ENCODE measurements around the gene PACSIN2.

Gene PACSIN2

DNA sequence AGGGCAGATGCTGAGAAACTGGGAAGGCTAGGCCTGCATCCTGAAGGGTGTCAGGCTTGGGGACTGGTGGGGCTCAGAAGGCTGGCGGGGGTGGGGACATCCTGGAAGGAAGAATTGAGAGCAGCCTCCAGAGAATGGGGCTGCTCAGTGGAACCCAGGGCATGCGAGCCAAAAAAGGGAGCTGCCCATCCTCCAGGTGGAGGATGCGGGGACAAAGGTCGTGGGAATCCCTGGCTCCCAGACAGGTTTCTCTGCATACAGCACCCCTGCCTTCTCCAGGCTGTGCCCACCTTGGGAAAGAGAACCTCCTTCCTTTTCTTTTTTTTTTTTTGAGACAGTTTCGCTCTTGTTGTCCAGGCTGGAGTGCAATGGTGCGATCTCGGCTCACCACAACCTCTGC lies 117.0 kb downstream of the PACSIN2 start:
- TF ChIP-seq, protein P1, sequence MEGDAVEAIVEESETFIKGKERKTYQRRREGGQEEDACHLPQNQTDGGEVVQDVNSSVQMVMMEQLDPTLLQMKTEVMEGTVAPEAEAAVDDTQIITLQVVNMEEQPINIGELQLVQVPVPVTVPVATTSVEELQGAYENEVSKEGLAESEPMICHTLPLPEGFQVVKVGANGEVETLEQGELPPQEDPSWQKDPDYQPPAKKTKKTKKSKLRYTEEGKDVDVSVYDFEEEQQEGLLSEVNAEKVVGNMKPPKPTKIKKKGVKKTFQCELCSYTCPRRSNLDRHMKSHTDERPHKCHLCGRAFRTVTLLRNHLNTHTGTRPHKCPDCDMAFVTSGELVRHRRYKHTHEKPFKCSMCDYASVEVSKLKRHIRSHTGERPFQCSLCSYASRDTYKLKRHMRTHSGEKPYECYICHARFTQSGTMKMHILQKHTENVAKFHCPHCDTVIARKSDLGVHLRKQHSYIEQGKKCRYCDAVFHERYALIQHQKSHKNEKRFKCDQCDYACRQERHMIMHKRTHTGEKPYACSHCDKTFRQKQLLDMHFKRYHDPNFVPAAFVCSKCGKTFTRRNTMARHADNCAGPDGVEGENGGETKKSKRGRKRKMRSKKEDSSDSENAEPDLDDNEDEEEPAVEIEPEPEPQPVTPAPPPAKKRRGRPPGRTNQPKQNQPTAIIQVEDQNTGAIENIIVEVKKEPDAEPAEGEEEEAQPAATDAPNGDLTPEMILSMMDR (IDR thresholded peaks at IDR 0.05; ENCODE audit: low read depth, low read length) = no peak
- no peak overlapping the region for H3K4me3 ChIP-seq (ENCODE audit: low read depth, low read length)

- TF ChIP-seq, protein P1 (IDR thresholded peaks at IDR 0.05; ENCODE audit: low read depth, low read length) = no peak
- no peak overlapping the region for H3K4me3 ChIP-seq (ENCODE audit: low read depth, low read length)
These were observed 119.4 kb downstream of the PACSIN2 start for GRCh38 chr22:42895541-42895981.

- H3K4me3 ChIP-seq (ENCODE audit: low read depth, low read length) = no peak overlapping the region
- TF ChIP-seq, protein P1 (IDR thresholded peaks at IDR 0.05; ENCODE audit: low read depth, low read length) = no peak
These were observed 119.9 kb downstream of the PACSIN2 start for GRCh38 chr22:42895087-42895486.

DNA sequence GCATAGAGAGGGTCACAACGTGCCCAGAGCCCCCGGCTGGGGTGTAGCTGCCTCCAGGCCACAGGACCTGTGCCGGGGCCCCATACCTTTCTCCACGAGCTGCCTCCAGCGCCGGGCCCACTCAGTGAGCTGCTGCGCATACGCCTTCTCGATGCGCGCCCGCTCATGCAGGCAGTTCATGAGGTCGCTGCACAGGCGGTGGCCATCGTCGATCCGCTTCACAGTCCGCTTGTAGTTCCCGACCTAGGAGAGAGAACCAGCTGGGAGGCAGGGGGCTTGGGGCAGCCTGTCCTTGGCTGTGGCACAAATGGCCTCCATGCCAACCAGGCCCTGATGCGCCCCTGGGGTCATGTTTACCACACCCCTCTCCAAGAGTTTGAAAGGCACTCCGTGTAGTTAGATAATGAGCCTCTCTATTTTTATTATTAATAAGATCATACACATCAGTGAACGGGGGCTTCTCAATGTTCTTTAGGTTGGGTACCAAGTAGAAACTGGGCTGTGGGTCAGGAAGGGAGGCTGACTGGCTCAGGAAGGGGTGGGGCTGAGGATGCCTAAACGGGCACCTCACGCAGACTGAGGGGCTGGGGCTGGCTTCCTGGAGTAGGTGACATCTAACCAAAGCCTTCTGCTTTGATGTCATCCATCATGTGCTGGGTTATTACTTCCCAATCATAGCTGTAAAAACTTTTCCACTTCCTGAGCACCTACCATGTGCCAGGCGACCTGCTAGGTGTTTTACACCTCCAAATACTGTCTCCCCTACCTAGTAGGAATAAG lies 121.4 kb downstream of the PACSIN2 start:
- H3K4me3 ChIP-seq (ENCODE audit: low read depth, low read length) = no peak overlapping the region
- TF ChIP-seq, protein P1 (IDR thresholded peaks at IDR 0.05; ENCODE audit: low read depth, low read length) = no peak

DNA sequence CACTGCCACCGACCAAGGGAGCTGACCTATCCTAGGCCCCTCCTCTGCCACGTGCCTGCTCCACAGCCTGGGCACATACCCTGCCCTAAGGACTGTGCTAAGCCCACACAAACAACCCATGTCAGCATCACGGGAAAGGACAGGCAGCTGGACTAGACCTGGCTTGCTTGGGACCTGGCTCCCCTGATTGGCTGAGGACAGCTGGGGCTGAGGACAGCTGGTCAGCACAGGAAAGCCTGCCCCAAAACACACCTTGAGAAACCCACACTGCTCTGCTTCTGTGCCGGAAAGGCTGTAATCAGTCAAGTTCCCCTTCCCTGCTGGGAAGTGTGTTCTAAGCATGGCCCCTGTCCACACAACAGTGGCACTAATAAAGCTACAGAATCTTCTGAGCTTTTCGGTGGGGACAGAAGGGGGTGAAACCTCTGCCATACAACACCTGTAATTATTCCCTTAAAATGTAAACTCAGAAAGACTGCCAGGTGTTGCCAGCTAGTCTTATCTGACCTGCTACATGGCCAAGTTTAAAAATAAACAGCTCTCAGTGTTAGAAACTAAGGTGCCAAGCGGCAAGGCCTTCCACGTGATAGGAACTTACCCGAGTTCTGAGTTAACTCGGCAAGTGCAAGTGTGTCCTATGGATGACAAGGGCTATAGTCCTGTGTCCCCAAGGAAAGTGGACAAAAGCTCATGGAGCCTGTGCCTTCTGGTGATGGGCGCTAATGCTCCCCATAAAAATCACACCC lies 122.2 kb downstream of the PACSIN2 start:
- TF ChIP-seq, protein P1 (IDR thresholded peaks at IDR 0.05; ENCODE audit: low read depth, low read length) = no peak
- no peak overlapping the region for H3K4me3 ChIP-seq (ENCODE audit: low read depth, low read length)

DNA sequence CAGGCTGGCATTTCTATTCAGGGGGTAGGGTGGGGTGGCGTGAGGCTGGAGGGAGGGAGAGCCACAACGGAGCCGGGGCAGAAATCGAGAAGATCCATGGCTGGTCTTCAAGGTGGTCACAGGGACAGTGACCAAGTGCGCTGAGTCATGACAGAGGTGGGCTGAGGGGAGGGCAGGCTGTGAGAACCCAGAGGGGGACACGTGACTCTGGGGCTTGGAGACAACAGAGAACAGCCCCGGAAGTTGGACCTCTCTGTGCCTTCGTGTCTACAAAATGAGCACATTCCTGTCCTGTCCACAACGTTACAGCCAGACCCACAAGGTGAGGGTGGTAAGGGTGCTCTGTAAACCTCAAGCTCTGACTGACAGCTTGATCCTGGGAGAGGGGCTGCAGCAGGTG lies 122.8 kb downstream of the PACSIN2 start:
- H3K4me3 ChIP-seq (ENCODE audit: low read depth, low read length) = no peak overlapping the region
- TF ChIP-seq, protein P1 (IDR thresholded peaks at IDR 0.05; ENCODE audit: low read depth, low read length) = no peak

DNA sequence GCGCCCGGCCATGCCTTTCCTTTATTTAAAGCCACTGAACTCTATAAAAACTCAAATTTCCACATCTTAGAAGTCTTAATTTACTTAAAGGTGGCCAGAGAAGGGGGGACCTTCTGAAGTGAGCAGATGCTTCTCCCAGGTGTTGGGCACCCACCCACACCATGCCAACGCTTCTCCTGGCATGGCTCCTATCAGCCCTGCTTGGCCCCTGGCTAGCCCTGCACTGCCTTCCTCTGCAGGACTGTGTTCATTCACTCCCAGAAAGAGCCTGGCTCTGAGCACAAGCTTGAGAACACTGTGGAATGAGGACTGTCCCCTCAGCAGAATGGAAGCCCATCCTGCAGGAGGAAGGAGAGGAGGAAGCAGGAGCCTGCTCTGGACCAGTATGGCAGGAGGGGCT lies 123.3 kb downstream of the PACSIN2 start:
- H3K4me3 ChIP-seq (ENCODE audit: low read depth, low read length) = no peak overlapping the region
- TF ChIP-seq, protein P1 (IDR thresholded peaks at IDR 0.05; ENCODE audit: low read depth, low read length) = no peak

All from WI38 (cell line).